NCI-H345 treated with DMSO at 0.1 percent for 48 hours (cell line): ENCODE results near the gene IRF2.

Experiments used
- DNase-seq: peaks from one replicate; lab custom pipeline; 2025; ENCODE audit not compliant: unreplicated experiment; lab: John Stamatoyannopoulos, UW

Gene IRF2

GRCh38 chr4:184433258-184433892 lies 41.0 kb downstream of the IRF2 start:
- DNase-seq, result no peak

DNA sequence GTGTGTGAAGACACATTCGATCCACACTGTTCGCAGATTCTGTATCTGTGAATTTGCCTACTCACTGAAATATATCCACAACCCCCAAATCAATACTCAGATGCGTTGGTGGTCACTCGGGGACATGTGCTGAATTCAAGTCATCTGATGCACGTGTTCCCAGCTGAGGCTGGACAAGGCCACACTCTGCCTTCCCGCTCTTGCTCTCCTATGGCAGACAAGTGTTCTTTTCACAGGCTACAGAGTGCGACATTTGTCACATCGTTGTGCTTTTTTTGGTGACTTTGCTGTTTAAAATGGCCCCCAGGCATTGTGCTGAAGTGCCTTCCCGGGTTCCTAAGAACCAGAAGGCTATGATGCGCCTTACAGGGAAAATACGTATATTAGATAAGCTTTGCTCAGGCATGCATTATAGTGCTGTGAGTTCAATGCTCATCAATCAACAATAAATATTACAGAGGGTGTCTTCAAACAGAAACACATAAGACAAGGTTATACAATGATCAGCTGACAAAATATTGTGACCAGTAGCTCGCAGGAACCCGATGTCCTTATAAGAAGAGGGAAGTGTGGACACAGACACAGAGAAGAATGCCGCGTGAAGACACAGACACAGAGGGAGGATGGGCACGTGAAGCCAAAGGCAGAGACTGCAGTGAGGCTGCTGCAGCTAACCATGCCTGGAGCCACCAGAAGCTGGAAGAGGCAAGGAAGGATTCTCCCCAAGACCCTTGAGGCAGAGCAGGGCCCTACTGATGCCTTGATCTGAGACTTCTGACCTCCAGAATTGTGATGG lies 42.0 kb downstream of the IRF2 start:
- DNase-seq, result no peak

DNA sequence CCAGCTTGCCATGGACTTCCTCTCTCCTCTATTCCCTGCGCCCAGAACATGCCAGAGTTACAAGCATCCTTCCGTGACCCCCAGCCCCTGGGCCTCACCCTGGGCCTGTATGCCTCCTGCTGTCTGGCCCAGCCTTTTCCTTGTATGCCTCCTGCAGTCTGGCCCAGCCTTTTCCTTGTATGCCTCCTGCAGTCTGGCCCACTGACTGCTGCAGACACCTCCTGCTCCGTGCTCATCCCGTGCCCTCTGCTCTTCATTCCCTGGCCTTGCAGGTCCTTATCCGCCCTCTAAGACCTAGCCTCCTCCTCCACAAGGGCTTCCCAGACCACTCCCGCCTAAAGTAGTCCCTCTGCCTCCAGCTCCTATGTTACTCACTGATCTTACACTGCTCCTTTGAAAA lies 44.2 kb downstream of the IRF2 start:
- DNase-seq, result no peak

DNA sequence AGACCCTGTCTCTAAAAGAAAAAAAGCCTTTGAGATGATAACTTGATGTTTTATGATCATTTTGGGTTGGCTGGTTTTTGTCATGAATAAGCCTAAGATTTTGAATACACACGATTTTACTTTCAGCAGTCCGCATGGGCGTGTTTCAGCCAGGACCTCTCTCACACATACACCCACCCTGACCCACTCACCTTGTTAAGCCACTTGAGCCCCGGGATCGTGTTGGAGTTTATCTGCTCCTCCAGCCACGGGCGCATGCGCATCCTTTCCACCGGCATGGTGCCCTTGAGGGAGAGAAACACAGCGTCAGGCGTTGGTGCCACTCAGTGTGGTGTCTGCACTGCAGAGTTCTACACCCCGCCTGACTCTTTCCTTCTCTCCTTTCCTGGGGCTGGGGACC lies 45.6 kb downstream of the IRF2 start:
- no peak for DNase-seq

DNA sequence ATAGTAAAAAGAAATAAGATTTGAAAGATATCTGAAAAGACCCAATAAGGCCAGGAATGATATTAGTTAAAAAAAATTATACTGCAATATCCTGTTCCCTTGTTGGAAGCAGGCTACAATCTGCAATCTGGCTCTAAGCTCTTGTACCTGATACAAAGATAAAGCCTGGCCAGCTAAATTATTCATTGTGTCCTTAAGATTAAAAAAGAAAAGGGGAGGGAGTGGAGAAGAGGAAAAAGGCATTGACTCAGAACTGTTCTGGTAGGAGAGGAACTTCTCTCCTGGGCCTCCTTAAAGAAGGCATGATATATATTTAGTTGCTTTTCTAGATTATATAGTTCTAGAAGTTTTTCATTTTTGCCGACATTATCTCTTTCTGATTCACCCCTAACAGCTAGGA lies 46.7 kb downstream of the IRF2 start:
- DNase-seq, result no peak

DNA sequence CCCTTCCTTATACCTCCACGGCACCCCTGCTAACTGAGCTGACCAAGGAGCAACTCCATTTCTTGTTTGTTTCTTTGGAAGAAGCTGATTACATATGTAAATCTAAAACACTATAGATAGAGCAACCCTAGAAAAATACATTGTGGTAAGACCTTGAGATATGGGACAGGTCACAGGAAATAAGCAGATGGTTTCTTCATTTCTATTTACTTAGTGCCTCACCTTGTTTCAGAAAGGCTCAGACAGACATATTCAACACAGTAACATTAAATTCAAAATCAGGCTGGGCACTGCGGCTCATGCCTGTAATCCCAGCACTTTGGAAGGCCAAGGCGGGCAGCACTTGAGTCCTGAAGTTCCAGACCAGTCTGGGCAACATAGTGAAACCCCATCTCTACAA lies 47.3 kb downstream of the IRF2 start:
- DNase-seq, result no peak

GRCh38 chr4:184424993-184425758 lies 49.2 kb downstream of the IRF2 start:
- no peak for DNase-seq

- no peak for DNase-seq
Measured at GRCh38 chr4:184424279-184424678, 50.1 kb downstream of the IRF2 start.

GRCh38 chr4:184423003-184423686 lies 51.2 kb downstream of the IRF2 start:
- DNase-seq, result no peak

GRCh38 chr4:184422378-184422777 lies 52.0 kb downstream of the IRF2 start:
- DNase-seq, result no peak

- DNase-seq, result no peak
Measured at GRCh38 chr4:184421533-184422155, 52.7 kb downstream of the IRF2 start.

DNA sequence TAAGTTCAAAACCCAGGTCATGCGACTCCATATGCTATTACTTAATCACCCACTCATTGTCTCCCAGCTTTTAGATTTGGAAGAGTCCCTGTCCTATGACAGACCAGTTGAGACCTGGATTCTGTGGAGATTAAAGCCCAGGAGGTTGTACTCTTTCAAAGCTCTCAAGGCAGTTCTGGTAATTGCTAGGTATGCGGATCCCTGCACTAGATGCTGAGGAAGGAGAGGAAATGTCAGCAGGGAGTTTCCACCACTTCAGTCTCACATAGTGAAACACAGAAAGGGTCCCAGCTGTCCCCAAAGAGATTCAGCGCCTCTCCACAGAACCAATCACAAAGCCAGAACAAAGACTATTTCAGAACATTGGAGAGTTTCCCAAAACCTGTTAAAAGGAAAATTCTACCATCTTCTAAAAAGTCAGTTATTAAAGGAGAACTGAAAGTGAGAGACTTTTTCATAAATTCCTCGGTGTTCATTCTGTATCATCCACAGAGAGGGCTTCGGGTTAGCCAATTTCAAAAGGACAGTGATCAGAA lies 53.4 kb downstream of the IRF2 start:
- no peak for DNase-seq

GRCh38 chr4:184420402-184420801 lies 53.9 kb downstream of the IRF2 start:
- DNase-seq, result no peak

DNA sequence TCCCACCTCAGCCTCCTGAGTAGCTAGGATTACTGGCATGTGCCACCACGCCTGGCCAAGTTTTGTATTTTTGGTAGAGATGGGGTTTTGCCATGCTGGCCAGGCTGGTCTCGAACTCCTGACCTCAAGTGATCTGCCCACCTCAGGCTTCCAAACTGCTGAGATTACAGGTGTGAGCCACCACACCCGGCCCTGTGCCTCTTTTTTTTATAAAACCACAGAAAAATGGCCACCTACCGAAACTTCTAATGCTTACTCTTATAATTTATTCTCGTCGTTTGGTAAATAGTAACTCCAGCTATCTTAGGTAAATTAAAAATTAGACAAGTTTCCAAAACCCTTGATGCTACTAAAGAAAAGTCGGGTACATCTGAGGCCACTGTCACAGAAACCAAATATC lies 54.4 kb downstream of the IRF2 start:
- no peak for DNase-seq

- no peak for DNase-seq
Measured at GRCh38 chr4:184417802-184418511, 56.4 kb downstream of the IRF2 start.

DNA sequence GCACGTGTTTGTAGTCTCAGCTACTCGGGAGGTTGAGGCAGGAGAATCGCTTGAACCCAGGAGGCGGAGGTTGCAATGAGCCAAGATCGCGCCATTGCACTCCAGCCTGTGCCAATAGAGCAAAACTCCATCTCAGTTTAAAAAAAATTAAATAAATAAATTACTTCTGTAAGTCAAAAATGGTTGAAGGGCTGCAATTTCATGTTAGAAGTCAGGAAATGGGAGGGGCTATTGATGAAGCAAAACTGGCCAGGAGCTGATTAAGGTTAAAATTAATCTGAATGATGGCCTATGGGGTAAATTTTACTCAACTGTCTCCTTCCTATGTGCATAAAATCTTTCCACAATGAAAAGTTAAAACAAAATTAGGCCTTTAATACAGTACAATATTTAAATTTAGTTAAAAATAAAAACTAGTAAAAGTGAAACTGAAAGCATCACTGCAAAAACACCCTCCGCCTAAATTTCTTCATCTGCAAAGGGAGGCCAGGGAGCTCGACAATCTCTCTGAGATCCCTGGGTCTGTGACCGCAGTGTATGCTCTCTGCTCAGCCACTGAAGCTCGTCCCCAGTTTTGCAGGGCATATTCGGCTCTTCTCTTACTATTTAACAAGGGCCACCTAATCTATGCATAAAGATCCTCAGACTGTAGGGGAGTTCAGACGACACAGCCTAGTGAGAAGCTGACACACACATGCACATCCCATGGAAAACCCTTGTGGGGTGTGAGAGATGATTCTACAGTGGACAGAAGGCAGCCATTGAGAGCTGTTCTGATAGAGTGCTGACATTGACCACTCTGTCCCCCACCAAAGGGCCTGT lies 57.2 kb downstream of the IRF2 start:
- no peak for DNase-seq

- no peak for DNase-seq
Measured at GRCh38 chr4:184415071-184415470, 59.3 kb downstream of the IRF2 start.

- no peak for DNase-seq
Measured at GRCh38 chr4:184413261-184414046, 60.9 kb downstream of the IRF2 start.
